HG03520 (cell line): ENCODE measurements around the gene WDR37.
"Not testable (repeated sequence)": the region's sequence is repeated elsewhere in the genome, so short reads cannot be mapped to it uniquely, and the experiment has no call there.

Experiments used
- ATAC-seq: cut with Tn5 transposase; IDR thresholded peaks from one replicate; pipeline ENCODE4 v1.9.1; 2021; ENCODE audit warnings: mild to moderate bottlenecking, moderate library complexity; ENCODE audit not compliant: unreplicated experiment

WDR37 gene

GRCh38 chr10:1056326-1057105 is at the start of gene WDR37:
TSS of gene WDR37 (plus strand) at chr10:1056385. CDS start at chr10:1072156, 15,771 bp downstream.
- ATAC-seq = peak; percentile 89

GRCh38 chr10:1006573-1006972 is 49.6 kb upstream of the WDR37 start:
- no peak for ATAC-seq

- no peak for ATAC-seq
These were observed 48.6 kb upstream of the WDR37 start for GRCh38 chr10:1007583-1007982.

GRCh38 chr10:1009071-1009494 is 47.1 kb upstream of the WDR37 start:
- ATAC-seq = no peak

GRCh38 chr10:1009947-1010346 is 46.2 kb upstream of the WDR37 start:
- ATAC-seq = not testable (repeated sequence)

- no peak for ATAC-seq
These were observed 45.5 kb upstream of the WDR37 start for GRCh38 chr10:1010703-1011102.

- ATAC-seq = no peak
These were observed 44.5 kb upstream of the WDR37 start for GRCh38 chr10:1011696-1012095.

GRCh38 chr10:1015688-1016087 is 40.5 kb upstream of the WDR37 start:
- no peak for ATAC-seq

GRCh38 chr10:1019362-1019761 is 36.8 kb upstream of the WDR37 start:
- ATAC-seq = no peak

- no peak for ATAC-seq
These were observed 35.7 kb upstream of the WDR37 start for GRCh38 chr10:1020460-1020859.

GRCh38 chr10:1020958-1021357 is 35.2 kb upstream of the WDR37 start:
- no peak for ATAC-seq

GRCh38 chr10:1022413-1022812 is 33.8 kb upstream of the WDR37 start:
- ATAC-seq = no peak

GRCh38 chr10:1024103-1024502 is 32.1 kb upstream of the WDR37 start:
- no peak for ATAC-seq

- no peak for ATAC-seq
These were observed 30.5 kb upstream of the WDR37 start, which contains the start of gene IDI2 for GRCh38 chr10:1025683-1026082. TSS of gene IDI2 (minus strand) at chr10:1025859. CDS start at chr10:1024723, 1,136 bp downstream.

- no peak for ATAC-seq
These were observed 29.6 kb upstream of the WDR37 start for GRCh38 chr10:1026578-1026977.

- no peak for ATAC-seq
These were observed 26.3 kb upstream of the WDR37 start for GRCh38 chr10:1029838-1030237.

- ATAC-seq = no peak
These were observed 22.6 kb upstream of the WDR37 start for GRCh38 chr10:1033601-1034000.

GRCh38 chr10:1034758-1035157 is 21.4 kb upstream of the WDR37 start:
- ATAC-seq = no peak

- no peak for ATAC-seq
These were observed 21.0 kb upstream of the WDR37 start for GRCh38 chr10:1035201-1035600.

- peak; percentile 80 for ATAC-seq
These were observed 19.8 kb upstream of the WDR37 start for GRCh38 chr10:1036341-1036791.

GRCh38 chr10:1037098-1037497 is 19.1 kb upstream of the WDR37 start:
- ATAC-seq = no peak

- ATAC-seq = not testable (repeated sequence)
These were observed 17.4 kb upstream of the WDR37 start for GRCh38 chr10:1038769-1039168.

- ATAC-seq = no peak
These were observed 16.1 kb upstream of the WDR37 start for GRCh38 chr10:1040133-1040532.
